ENCODE measurements around the gene TMEM245. TPM values are rescaled to one million over a fixed set of nuclear protein-coding genes. Genes with fewer than 3 reads are reported as not detected.

TMEM245 gene
- total and polyA plus RNA-seq, 10 of the 15 experiments (the other 5 are each of a cell fraction or from before 2014, with no cell fraction given) = 7.4 to 36.1 (median 19.0) TPM

DNA sequence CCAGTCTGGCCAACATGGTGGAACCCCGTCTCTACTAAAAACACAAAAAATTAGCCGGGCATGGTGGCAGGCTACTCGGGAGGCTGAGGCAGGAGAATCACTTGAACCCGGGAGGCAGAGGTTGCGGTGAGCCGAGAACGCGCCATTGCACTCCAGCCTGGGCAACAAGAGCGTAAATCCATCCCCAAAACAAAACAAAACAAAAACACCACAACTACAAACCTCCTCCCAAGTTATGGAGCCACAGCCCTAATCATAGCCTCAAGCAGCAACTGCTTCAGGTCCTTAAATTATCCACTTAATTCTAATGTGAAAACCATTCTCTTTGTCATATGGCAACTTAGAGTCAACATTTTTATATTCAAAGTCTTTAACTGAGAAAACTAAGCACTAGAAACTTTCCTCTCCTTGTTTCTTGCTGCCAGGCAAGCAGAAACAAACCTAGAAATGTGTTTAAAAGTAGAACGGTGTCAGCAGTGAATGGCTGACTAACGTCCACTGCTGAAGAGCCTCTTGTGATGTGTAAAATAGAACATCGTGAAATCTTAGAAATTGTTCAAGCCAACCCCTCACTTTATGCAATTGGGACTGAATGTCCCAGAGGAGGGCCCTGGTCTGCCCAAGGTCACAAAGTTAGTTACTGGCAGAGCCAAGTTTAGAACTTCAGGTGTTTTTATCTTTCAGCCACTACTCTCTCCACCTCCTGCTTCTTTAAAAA is 5.7 kb downstream of the TMEM245 start:
- DNase-seq (ENCODE audit: low read depth, low spot score) (no peak), FAIRE-seq (no peak), ATAC-seq (no peak)
- ChIA-PET CTCF (no interaction called here), POLR2A (no interaction called here), RAD21 (ENCODE audit: unreplicated experiment) (no interaction called here), SMC1A (ENCODE audit: uncharacterized antibody, unreplicated experiment) (interaction anchor here (0.5 to 1.0 kb wide), 2 partner anchors 16 to 72 kb away, joined by 3 read pairs; no protein-coding TSS in a partner anchor)
- Histone ChIP-seq H3K4me2 (ENCODE audit: control insufficient read depth, insufficient read depth) (peak overlapping the region; percentile 51; the same call in 1 of the 2 replicates), H3K4me1 (ENCODE audit: control insufficient read depth, insufficient read depth, low read length) (peaks cover 12% of the 10 kb centered on the region), H3K27me3 (replicated peaks in 1 of 2; ENCODE audit: control insufficient read depth in 2 of 2, insufficient read depth in 2 of 2, low read length in 1 of 2) (no peaks in the 10 kb centered on the region), H3K4me3 (peak overlapping the region; percentile 22; the same call in 1 of the 2 replicates), H2AFZ (ENCODE audit: control insufficient read depth, low read depth, low read length) (no peak overlapping the region), H3K36me3 (ENCODE audit: control insufficient read depth in 2 of 2, insufficient read depth in 2 of 2, low read length in 1 of 2) (no peaks in the 10 kb centered on the region), H4K20me1 (ENCODE audit: control insufficient read depth, insufficient read depth) (no peaks in the 10 kb centered on the region; the same call in 1 of the 2 replicates), H3K27ac (ENCODE audit: control insufficient read depth, insufficient read depth) (no peak overlapping the region), H3K9ac (ENCODE audit: control insufficient read depth, insufficient read depth, low read length) (no peak overlapping the region; the same call in 1 of the 2 replicates), H3K9me3 (replicated peaks; ENCODE audit: control insufficient read depth, insufficient read depth, low read length) (no peaks in the 10 kb centered on the region), H3K79me2 (ENCODE audit: control insufficient read depth, insufficient read depth, low read length) (peaks cover 88% of the 10 kb centered on the region)
- TF ChIP-seq FOS (IDR thresholded peaks at IDR 0.05; ENCODE audit: borderline replicate concordance, extremely low read depth, insufficient read length) (no peak), SMARCA5 (IDR thresholded peaks at IDR 0.05) (no peak), CREB1 (IDR thresholded peaks at IDR 0.05; ENCODE audit: low read depth) (no peak), ZNF207 (IDR thresholded peaks at IDR 0.05; ENCODE audit: borderline replicate concordance) (no peak), STAT3 (IDR thresholded peaks at IDR 0.05; ENCODE audit: low read depth, low read length) (no peak), RCOR1 (conservative IDR thresholded peaks at IDR 0.05; ENCODE audit: low read depth, low read length) (no peak), CBX3 (IDR thresholded peaks at IDR 0.05; ENCODE audit: borderline replicate concordance, low read depth) (no peak), RUNX3 (IDR thresholded peaks at IDR 0.05; ENCODE audit: low read length) (no peak)
- TF ChIP-seq, protein P1, sequence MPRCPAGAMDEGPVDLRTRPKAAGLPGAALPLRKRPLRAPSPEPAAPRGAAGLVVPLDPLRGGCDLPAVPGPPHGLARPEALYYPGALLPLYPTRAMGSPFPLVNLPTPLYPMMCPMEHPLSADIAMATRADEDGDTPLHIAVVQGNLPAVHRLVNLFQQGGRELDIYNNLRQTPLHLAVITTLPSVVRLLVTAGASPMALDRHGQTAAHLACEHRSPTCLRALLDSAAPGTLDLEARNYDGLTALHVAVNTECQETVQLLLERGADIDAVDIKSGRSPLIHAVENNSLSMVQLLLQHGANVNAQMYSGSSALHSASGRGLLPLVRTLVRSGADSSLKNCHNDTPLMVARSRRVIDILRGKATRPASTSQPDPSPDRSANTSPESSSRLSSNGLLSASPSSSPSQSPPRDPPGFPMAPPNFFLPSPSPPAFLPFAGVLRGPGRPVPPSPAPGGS (IDR thresholded peaks at IDR 0.05; ENCODE audit: borderline replicate concordance, insufficient read depth, low read depth, low read length, poor library complexity, severe bottlenecking) = no peak
- TF ChIP-seq, protein P2, sequence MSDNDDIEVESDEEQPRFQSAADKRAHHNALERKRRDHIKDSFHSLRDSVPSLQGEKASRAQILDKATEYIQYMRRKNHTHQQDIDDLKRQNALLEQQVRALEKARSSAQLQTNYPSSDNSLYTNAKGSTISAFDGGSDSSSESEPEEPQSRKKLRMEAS (IDR thresholded peaks at IDR 0.05; ENCODE audit: low read depth, low read length) = no peak
- in situ Hi-C loops (cut with MboI) = no loop called here
- WGBS (ENCODE audit: insufficient coverage, insufficient replicate concordance, low lambda C conversion rate, missing lambda C conversion rate) = 89% methylated on average over 12 of the region's 12 CpGs
- no TSS peak for BruUV-seq (replicated peaks)
- intact Hi-C loops (cut with micrococcal nuclease; ENCODE audit: unreplicated experiment) = loop anchor here (10.0 kb wide), 1 partner anchor 179 kb away; the partner anchor contains the start of genes ABITRAM and ELP1
